Stimulated activated CD8-positive, alpha-beta memory T cell treated with anti-CD3 and anti-CD28 coated beads, Interleukin-12 subunit alpha, Interleukin-12 subunit beta, amount 100 ng/mL, for 24 hours (primary cell): ENCODE results near the gene TRIM46.
"Not testable (repeated sequence)": the region's sequence is repeated elsewhere in the genome, so short reads cannot be mapped to it uniquely, and the experiment has no call there.

Experiments
- DNase-seq: peaks from one replicate; pipeline ENCODE4 v3.0.0-alpha.2; 2020; ENCODE audit errors: extremely low read depth

TRIM46 gene

DNA sequence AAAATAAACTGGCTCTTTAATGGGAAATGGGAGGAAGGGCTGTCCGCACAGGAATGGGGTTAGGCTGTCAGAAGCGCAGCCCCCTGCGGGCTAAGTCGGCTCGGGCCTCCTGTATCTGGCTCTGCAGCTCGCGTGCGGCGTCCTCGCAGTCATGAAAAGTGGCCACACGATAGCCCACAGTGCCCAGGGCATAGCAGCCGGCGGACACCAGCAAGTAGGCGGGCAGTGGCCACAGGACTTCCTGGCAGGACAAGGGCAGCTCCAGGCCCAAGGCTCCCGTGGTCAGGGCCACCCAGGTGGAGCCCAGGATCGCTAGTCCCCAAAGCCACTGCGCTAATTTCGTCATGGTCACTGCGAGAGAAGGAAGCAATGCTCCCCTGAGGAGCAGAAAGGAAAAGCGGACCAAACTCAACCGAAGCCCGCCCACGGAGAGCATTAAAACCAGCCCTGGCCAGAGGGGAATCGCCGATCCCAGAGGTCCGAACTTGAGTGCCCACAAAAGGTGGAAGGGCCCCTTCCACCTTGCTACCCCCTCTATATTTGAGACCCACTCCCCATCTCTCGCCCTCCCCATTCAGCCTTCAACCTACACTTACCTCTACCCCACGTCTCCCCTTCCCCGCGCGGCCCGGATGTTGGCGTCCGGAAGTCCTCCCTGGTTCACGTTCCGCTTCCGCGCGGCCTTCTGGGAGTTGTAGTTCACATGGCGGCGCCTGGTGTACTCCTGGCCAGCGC is 33.6 kb upstream of the TRIM46 start, which contains the start of gene DPM3:
TSS of gene DPM3 (minus strand) at position 637 of the 735 bp plus-strand sequence. CDS start at position 346, 291 bp downstream.
- peak; percentile 63 for DNase-seq

DNA sequence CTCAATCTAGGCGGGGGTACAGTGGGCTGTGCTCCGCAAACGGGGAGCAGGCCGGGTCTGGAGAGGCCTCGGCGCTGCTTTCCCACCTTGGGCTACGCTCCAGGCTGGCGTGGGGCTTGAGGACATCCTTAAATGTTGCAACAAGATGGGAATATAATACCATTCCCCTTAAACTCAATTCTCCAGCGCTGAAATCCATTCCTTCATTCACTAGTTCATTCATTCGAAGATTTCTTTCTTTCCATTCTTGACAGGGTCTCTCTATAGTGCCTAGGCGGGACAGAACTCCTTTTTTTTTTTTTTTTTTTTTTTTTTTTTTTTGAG is 33.1 kb upstream of the TRIM46 start:
- no peak for DNase-seq

DNA sequence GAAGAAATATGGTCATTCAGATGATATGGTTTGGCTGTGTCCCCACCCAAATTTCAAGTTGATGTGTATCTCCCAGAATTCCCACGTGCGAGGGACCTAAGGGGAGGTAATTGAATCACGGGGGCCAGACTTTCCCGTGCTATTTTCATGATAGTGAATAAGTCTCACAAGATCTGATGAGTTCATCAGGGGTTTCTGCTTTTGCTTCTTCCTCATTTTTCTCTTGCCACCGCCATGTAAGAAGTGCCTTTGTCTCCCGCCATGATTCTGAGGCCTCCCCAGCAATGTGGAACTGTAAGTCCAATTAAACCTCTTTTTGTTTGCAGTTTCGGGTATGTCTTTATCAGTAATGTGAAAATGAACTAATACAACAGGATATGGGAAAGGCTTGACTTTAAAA is 31.9 kb upstream of the TRIM46 start:
- no peak for DNase-seq

DNA sequence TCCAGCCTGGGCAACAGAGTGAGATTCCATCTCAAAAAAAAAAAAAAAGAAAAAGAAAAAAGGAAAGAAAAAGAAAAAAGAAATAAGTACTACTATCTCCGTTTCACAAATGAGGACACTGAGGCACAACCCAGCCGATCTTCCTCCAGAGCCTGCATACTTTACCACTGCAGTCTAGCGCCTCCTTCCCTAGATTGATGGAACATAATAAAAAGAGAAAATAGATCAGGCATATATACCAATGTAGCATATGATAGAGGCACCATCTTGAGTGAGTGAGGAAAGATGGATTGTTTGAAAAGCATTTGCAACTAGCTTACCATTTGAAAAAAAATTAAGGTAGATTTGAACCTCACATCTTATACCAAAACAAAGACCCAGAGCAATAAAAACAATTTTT is 28.2 kb upstream of the TRIM46 start:
- DNase-seq, result no peak

DNA sequence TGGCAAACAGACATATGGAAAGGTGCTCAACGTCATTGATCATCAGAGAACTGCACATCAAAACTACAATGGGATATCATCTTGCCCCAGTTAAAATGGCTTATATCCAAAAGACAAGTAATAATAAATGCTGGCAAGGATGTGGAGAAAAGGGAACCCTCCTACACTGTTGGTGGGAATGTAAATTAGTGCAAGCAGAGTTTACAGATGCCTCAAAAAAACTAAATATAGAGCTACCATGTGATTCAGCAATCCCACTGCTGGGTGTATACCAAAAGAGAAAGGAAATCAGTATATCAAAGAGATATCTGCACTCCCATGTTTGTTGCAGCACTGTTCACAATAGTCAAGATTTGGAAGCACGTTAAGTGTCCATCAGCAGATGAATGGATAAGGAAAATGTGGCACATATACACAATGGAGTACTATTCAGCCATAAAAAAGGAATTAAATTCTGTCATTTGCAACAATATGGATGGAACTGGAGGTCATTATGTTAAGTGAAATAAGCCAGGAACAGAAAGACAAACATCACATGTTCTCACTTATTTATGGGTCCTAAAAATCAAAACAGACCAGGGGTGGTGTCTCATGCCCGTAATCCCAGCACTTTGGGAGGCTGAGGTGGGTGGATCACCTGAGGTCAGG is 17.5 kb upstream of the TRIM46 start:
- not testable (repeated sequence) for DNase-seq

DNA sequence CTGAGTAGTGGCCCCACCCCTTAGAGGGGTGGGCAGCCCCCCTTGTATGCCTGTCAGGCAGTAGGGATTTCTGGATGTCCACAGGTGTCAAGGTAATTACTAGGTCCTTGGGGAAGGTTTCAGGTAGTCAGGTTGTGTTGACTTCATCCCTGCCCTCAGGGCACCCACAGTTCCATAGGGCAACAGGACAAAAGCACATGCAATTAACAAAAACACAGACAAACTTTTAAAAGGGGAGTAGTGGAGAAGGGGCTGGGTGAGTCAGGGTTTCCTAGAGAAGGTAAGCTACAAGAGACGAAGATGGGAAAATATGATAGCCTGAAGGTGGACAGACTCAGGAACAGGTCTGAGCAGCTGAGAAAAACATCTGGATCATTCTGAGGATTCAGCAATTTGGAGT is 14.7 kb upstream of the TRIM46 start:
- no peak for DNase-seq

DNA sequence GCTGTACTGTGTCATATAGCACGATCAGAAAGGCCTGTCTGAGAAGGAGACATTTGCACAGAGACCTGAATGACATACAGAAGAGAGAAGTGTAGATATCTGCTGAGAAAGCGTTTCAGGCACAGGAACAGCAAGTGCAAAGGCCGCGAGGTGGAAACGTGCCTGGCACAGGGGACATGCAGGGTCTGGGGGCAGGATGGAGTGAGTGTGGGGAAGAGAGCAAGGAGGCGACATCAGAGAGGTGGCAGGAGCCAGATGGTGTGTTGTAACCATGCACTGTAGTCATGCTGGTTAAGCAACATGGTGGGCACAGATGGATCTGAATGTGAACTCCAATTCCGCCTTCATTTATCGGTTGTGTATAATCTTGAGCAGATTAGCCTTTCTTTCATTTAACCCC is 13.5 kb upstream of the TRIM46 start:
- DNase-seq, result no peak

DNA sequence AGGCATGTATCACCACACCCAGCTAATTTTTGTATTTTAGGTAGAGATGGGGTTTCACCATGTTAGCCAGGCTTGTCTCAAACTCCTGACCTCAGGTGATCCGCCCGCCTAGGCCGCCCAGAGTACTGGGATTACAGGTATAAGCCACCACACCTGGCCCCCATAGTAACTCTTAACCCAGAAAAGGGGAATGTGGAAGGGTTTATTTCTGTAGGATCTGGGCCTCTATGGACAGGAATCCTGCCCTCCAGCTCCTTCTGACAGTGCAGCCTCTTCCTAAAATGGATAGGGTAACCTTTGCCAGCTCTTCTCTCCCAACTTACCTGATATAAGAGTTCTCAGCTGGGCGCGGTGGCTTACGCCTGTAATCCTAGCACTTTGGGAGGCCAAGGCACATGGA is 11.0 kb upstream of the TRIM46 start:
- DNase-seq, result not testable (repeated sequence)

DNA sequence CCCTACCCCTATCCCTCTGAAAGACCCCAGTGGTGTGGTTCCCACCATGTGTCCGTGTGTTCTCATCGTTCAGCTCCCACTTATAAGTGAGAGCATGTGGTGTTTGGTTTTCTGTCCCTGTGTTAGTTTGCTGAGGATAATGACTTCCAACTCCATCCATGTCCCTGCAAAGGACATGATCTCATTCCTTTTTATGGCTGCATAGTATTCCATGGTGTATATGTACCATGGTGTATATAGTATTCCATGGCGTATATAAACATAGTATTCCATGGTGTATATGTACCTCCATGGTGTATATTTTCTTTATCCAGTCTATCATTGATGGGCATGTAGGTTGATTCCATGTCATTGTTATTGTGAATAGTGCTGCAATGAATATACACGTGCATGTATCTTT is 9.9 kb upstream of the TRIM46 start:
- not testable (repeated sequence) for DNase-seq

DNA sequence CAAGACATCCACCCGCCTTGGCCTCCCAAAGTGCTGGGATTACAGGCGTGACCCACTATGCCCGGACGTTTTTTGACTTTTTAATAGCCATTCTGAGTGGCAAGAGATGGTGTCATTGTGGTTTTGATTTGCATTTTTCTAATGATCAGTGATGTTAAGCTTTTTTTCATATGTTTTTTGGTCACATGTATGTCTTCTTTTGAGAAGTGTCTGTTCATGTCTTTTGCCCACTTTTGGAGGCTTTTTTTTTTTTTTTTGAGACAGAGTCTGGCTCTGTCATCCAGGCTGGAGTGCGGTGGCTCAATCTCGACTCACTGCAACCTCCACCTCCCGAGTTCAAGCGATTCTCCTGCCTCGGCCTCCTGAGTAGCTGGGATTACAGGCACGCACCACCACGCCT is 9.0 kb upstream of the TRIM46 start:
- not testable (repeated sequence) for DNase-seq

DNA sequence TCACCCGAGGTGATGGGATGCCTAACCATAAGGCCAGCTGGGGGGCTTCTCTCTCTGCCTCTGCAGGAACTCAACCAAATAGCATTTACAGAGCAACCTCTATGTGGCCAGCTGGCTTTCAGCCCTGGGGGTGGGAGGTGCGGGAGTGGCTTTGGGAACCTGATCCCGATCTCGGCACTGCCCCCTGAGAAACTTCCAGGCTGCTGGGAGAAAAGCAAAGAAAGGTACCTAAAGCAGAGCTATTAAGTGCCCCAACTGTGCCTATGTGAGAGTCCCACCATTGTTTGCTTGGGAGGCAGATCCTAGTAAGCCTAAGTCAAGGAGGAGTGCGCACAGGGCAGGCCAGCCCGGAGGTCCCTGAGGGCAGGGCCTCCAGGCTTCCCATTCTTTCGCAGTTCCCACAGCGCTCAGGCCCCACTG is 7.6 kb upstream of the TRIM46 start:
- DNase-seq, result no peak

DNA sequence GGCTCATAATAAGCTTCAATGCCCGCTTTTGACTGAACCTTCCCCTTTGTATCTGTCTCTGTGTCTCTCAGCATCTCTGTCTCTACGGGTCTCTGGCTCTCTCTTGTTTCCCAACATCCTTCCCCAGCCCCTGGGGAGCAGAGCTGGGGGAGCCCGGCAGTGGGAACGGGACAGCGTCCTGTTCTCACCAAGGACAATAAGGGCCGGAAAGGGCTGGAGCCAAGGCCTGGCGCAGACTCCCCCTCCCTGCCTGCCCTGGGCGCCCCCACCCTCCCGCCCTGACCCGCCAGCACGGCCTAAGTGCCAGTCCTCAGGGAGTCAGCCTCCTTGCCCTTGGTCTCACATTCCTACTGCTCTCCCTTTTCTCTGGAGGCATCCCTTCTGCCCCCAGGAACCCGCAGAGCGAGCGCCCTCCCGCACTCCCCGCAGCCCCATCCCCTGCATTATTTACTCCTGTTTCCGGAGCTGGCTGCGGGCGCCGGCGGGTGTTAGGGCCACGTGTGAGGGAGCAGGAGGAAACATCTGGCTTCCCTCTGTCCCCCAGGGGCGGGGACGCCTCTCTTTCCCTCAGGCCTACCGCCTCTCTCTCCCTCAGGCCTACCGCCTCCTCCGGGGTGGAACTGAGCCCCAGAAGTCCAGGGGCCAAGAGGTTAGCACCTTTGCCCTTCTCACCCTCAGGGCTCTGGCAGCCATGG is 7.0 kb upstream of the TRIM46 start:
- no peak for DNase-seq

DNA sequence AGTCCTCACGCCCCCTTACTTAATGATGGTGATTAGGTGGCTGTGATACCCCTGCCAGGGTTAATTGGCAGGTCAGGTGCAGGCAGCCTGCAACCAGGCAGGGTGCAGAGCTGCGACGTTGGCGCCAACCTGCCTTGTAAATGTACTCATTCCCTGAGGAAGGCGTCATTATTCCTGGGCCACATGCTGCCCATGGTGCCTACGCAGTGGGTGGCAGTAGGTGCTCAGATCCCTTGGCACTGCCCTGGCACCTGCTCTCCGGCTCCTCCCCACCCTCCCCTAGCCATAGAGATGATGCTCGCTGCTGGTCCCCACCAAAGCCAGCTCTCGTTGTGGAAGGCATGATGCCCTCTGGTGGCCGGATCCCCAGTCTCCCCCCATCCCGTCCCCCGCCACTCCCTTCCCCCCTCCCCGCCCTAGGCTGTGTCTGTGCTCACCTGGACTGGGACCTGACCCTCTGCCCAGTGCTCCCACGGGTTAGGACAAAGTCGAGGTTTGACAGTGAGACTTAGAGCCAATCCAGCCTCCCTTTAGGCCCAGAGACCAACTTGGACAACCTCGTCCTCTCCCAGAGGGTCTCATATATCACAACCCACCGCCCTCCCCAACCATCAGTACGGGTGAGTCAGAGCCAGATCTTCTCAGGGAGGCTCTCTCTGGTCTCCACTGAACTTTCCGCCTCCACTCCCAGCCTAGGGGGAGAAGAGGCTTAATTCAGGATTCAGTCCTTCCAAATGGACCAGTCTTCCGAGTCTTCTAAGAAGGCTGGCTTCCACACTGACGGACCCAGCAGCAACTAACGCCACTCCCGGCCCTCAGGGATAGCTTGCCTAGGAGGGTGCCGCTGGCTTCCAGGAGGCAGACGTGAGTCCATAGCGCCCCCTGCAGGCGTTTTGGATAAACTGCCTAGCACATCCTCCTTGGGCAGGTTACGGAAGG is 6.2 kb upstream of the TRIM46 start:
- peak; percentile 54 for DNase-seq

DNA sequence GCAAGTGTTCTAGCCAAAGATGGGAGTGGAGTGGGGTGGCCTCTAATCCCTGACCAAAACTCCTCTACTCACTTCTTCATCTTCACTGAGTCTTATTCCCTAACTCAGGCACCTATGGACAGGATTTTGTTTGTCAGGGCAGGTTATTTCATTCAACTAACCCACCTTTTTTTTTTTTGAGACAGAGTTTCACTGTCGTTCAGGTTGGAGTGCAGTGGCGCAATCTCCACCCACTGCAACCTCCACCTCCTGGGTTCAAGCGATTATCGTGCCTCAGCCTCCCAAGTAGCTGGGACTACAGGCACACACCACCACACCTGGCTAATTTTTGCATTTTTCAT is 5.6 kb upstream of the TRIM46 start:
- DNase-seq, result not testable (repeated sequence)

DNA sequence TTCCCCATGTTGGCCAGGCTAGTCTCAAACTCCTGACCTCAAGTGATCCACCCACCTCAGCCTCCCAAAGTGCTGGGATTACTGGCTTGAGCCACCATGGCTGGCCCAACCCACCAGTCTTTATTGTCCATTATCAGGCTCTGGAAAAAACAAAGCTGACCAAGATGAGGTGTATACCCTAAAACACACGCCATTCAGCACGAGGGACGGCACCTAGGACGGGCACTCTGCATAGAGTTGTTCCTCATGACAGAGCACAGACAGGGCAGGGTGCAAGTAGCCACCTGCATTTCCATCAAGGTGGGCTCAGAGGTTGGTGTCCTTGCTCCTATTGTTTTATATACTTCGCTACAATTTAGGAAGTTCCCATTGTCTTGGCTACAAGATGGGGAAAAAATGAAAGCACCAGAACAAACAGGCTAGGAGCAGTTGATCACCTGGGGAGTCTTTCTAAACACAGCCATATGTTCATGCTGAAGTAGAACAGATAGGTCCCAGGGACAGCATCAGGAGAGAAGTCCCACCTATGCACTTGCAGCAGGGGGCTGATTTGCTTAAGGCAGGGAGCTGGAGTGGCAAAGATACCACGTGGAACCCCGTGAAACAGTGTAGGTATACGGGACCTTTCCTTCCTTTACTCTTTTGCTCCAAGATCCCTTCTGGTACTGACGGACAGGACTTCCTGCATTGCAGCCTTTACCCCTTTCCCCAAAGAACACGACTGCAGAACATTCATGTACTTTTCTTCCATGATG is 5.0 kb upstream of the TRIM46 start:
- DNase-seq, result no peak

DNA sequence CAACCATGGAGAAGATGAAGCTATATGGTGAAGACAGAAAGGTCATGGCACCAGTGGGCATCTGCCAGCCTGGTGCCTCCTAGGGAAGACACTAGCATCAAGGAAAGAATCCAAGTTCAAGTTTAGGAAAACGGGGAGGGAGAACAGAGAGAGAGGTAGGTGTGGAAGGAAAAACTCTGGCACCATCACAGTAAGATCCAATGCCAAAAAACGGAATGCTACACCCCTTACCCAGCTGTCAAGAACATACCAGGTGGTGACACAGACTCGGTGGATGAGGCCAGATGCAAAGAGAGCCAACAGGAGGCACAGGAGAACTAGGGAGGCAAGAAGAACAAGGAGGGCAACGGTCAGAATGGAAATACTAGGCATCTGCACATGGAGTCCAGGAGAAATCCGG is 4.1 kb upstream of the TRIM46 start:
- no peak for DNase-seq

DNA sequence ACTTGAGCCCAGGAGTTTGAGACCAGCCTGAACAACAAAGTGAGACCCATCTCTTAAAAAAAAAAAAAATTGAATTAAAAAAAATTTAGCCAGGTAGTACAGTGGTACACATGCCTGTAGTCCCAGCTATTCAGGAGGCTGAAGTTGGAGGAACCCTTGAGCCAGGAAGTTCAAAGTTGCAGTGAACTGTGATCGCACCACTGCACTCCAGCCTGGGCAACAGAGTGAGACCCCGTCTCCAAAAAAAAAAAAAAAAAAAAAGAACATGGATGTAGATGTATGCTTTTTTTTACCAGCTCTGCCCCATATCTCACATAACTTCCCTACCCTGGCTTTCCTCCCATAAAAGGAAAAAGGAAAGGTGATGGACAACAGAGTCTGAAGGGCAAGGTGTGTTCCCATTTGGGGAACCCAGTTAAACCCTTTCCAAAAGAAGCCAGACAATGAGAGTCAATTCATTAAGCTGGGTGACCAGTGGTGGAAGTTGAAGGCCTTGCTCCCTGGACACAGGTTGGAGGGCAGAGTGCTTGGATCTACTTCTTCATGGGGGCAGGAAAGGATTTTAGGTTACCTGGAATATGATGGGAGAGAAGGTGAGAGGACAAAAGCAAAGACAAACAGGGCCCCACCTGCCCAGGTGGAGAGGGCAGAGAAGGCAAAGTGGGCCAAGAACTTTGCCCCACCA is 3.4 kb upstream of the TRIM46 start:
- no peak for DNase-seq

DNA sequence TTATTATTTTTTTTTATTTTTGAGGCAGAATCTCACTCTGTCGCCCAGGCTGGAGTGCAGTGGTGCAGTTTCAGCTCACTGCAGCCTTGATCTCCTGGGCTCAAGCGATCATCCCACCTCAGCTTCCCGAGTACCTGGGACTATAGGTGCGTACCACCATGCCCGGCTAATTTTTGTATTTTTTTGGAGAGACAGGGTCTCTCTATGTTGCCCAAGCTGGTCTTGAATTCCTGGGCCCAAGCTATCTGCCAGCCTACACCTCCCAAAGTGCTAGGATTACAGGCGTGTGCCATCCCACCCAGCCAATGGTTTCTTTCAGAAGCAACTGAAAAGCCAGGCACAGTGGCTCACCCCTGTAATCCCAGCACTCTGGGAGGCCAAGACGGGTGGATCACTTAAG is 2.8 kb upstream of the TRIM46 start:
- no peak for DNase-seq

DNA sequence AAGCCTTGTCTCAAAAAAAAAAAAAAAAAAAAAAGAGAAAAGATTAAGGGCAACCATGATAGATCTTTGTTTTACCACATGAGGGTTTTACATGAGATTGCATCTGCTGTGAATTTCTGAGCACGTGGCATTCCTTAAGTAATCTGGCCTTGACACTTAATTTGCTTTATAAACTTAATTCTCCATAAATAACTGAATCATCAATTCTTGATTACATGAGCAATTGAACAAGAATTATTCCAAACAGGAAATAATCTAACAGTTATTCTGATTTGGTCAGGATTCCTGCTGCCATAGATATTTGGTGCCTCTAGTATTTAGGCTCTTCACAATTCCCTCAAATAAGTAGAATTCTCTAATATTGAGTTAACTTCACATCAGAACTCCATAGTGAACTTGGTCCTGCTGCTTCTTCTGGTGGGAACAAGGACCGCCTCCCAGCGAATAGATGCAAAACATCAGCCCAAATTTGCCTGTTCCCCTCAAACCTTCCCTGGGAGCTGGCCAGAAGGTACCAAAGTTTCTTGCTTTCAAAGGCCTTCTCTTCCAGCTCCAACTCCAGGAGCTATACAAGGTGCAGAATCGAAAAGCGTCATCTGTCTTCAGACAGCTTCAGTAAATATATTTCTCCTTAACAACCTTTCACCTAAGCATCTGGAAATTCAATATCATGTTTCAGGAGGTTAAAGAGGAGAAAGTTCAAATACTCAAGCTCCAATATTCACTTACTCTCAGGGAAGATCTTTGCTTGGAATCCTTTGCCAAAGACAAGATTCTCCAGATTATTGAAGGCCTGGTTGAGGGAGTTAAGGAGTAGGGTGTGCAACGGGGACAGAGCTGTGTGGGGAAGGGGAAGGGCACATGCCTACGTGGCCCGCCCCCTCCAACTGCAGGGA is 1.6 kb upstream of the TRIM46 start:
- no peak for DNase-seq
